NCI-H524 treated with DMSO at 0.1 percent for 48 hours (cell line): ENCODE data around the gene ABHD6.
A peak's percentile ranks its signal among the peaks of the same experiment; 100 is the strongest.
"Not testable (repeated sequence)": the region's sequence is repeated elsewhere in the genome, so short reads cannot be mapped to it uniquely, and the experiment has no call there.

Experiments
- DNase-seq: peaks from one replicate; lab custom pipeline; 2025; lab: John Stamatoyannopoulos, UW

The ABHD6 gene

GRCh38 chr3:58281069-58281468 lies 43.5 kb downstream of the ABHD6 start:
- no peak for DNase-seq

- no peak for DNase-seq
These were observed 47.7 kb downstream of the ABHD6 start for GRCh38 chr3:58285334-58285733.

DNA sequence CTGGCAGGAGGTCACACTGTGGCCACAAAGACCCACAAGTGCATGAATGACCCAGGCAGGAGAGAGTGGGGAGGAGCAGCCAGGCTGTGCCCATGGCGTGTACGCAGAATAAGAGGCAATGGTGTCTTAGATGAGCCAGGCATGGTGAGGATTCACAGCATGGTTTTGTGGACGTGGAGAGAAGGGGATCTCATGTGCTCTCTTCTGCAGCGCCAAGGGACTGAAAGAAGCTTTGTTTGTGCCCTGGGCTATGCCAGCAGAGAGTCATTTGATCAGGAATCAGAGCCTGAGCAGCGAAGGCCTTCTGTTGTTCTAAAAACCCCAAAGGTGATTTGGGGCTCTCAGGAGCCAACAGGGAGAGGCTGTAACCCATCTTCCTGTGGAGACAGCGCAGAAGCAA lies 49.8 kb downstream of the ABHD6 start:
- no peak for DNase-seq

DNA sequence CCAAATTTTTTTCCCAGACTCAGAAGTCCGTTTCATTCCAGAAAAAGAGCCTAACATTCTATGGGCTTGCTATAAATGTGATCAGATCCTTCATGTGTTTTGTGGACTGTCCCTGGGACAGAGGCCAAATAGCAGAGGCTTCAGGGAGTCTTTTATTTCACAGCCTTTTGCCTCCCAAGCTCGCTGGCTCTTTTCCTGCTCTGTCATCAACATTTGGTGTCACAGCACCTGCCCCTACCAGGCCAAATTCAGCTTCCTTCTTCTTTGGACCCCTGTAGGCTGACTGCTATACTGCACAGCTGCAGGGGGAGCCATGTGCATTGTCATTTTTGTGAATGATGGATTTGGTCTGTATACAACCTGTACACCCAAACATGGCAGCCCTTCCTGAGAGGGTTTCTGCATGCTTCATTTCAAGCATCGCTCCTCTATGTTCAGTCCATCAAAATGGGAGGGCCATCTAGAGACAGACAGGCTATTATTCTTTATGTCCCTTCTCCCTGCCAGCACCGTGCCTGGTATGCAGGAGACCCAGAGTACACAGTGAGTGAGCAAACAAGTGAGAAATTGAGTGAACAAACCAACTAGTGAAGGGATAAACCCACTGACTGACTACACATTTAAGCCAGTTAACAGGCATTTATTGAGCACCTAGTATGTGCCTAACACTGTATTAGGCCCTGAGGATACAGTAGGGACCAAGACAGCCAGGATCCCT lies 50.6 kb downstream of the ABHD6 start:
- DNase-seq, result no peak

DNA sequence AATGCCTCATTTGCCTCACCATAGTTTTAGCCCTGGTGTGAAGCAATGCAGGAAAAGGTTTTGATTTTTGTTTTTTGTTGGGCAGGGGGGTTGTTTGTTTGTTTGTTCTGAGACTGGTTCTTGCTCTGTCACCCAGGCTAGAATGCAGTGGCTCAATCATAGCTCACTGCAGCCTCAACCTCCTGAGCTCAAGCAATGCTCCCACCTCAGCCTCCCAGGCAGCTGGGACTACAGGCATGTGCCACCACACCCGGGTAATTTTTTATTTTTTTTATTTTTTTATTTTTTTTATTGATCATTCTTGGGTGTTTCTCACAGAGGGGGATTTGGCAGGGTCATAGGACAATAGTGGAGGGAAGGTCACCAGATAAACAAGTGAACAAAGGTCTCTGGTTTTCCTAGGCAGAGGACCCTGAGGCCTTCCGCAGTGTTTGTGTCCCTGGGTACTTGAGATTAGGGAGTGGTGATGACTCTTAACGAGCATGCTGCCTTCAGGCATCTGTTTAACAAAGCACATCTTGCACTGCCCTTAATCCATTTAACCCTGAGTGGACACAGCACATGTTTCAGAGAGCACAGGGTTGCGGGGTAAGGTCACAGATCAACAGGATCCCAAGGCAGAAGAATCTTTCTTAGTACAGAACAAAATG lies 51.5 kb downstream of the ABHD6 start:
- DNase-seq, result not testable (repeated sequence)

DNA sequence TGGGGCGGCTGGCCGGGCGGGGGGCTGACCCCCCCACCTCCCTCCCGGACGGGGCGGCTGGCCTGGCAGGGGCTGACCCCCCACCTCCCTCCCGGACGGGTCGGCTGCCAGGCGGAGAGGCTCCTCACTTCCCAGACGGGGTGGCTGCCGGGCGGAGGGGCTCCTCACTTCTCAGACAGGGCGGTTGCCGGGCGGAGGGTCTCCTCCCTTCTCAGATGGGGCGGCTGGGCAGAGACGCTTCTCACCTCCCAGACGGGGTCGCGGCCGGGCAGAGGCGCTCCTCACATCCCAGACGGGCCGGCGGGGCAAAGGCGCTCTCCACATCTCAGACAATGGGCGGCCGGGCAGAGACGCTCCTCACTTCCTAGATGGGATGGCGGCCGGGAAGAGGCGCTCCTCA lies 52.9 kb downstream of the ABHD6 start:
- DNase-seq, result not testable (repeated sequence)

DNA sequence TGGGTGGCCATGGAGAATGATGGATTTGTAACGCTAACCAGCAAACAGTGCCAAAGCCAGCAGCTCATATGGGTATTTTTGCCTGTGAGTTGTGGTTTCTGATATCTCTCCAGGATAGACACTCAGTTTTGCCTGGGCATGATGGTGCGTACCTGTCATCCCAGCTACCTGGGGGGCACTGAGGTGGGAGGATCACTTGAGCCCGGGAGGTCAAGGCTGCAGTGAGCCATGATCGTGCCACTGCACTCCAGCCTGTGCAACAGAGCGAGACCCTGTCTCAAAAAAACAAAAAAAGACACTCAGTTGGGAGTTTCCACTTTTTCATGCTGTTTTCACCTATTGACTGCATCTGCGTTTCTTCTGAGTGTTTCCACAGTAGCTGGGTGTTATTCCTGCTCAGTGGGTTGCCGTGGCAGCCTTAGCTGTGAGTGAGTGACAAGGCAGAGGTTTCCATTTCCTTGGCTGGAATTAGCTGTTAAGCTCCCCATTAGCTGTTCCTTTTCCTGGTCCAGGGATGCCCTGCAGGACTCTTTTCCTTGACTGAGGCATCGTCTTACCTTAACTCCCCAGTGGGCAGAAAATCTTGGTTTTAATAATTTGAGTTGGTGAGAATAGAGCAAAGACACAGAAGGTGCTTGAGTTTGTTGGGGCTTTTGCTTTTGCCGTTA lies 54.2 kb downstream of the ABHD6 start:
- DNase-seq, result no peak

GRCh38 chr3:58292866-58293265 lies 55.3 kb downstream of the ABHD6 start:
- DNase-seq, result no peak

DNA sequence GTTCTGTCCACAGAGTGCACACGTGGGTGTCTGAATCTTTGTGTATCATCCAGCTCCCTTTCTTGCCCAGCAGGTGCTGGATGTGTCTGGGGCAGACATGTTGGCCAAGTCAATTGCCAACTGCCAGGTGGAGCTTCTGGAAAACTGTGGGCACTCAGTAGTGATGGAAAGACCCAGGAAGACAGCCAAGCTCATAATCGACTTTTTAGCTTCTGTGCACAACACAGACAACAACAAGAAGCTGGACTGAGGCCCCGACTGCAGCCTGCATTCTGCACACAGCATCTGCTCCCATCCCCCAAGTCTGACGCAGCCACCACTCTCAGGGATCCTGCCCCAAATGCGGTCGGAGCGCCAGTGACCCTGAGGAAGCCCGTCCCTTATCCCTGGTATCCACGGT lies 55.9 kb downstream of the ABHD6 start:
- DNase-seq, result no peak

- no peak for DNase-seq
These were observed 58.7 kb downstream of the ABHD6 start for GRCh38 chr3:58296269-58296668.

GRCh38 chr3:58296843-58297242 lies 59.3 kb downstream of the ABHD6 start:
- no peak for DNase-seq

DNA sequence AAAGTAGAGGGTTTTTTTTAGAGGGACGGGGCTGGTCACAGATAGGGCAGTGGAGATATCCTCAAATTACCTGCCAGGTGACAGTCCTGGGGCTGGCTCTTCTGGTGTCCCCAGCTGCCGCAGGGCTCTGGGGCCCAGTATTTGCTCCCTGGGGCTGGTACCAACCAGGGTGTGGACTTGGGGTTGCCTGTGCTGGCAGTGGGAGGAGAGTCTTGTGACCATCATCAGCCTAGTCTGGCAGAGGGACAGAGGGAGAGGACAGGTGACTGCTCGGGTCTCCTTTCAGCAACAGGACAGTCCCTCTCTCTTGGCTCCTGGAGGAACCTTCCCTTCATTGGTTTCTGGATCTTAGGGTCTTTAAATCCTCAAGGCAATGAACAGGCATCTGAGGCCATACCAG lies 60.6 kb downstream of the ABHD6 start:
- no peak for DNase-seq

GRCh38 chr3:58299075-58299474 lies 61.5 kb downstream of the ABHD6 start:
- DNase-seq, result no peak

GRCh38 chr3:58299839-58300516 lies 62.4 kb downstream of the ABHD6 start:
- no peak for DNase-seq

GRCh38 chr3:58305882-58306711 lies 68.5 kb downstream of the ABHD6 start, which contains the start of the genes HTD2 and RPP14:
Gene HTD2 (plus strand): TSS chr3:58306520. CDS start chr3:58317614, 11,094 bp downstream.
Gene RPP14 (plus strand): TSS chr3:58306245. CDS start chr3:58310330, 4,085 bp downstream.
- peak; percentile 78 for DNase-seq

GRCh38 chr3:58307639-58308215 lies 70.1 kb downstream of the ABHD6 start:
- no peak for DNase-seq

DNA sequence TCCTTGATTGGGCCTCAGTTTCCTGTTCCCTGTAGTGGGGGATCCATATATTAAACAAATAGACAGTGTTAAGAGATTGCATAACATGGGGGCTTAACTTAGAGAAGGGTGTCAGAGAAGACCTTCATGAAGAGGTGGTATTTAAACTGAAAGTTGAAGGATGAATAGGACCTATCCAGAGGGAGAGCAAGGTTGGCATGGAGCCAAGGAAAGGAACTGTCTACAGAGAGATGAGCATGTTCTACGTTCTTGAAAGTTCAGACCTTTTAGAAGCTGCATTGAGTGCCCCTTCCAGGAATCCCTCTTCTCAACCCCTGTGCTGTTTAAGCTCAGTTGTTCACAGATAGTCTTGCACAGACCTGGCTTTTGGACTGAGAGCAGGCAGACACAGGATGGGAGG lies 71.1 kb downstream of the ABHD6 start:
- DNase-seq, result no peak

GRCh38 chr3:58317811-58318210 lies 80.2 kb downstream of the ABHD6 start:
- DNase-seq, result no peak

- DNase-seq, result no peak
These were observed 84.2 kb downstream of the ABHD6 start for GRCh38 chr3:58321791-58322190.

DNA sequence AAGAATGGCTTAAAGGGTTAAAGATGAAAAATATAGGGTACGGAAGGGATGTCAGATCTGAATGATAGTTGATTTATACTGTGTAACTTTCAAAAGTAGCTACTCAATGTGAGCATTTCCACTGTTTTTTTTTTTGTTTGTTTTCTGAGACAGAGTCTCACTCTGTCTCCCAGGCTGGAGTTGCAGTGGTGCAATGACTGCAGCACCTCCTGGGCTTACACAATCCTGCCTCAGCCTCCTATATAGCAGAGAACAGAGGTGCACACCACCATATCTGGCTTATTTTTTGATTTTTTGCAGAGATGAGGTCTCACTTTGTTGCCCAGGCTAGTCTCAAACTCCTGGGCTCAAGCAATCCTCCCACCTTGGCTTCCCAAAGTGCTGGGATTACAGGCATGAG lies 85.2 kb downstream of the ABHD6 start:
- DNase-seq, result no peak
